GM21737 (cell line): Measurements from ENCODE around the gene PPP1R13B.
A peak's percentile ranks its signal among the peaks of the same experiment; 100 is the strongest.
"Not testable (repeated sequence)": the region's sequence is repeated elsewhere in the genome, so short reads cannot be mapped to it uniquely, and the experiment has no call there.

ENCODE experiments used
- ATAC-seq: cut with Tn5 transposase; IDR thresholded peaks from one replicate; pipeline ENCODE4 v1.9.1; 2021; ENCODE audit warnings: mild to moderate bottlenecking, moderate library complexity; ENCODE audit not compliant: unreplicated experiment

Gene PPP1R13B

DNA sequence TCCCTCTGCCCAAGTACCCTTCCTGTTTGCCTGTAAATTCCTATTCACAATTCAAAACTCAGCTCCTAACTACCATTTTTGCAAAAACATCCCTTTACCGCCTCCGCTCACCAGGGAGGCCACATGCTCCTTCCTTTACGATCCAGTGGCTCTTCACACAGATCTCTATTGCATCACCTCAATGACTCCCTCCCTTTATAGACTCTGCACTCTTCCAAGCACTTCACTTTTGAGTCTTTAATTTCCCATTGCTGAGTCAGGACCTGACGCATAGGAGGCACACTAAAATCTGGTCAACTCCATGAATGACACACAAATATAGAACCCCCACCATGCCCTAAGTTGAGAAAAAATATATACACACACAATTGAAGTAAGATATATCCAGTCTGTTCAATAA is 45.9 kb downstream of the PPP1R13B start:
- no peak for ATAC-seq

DNA sequence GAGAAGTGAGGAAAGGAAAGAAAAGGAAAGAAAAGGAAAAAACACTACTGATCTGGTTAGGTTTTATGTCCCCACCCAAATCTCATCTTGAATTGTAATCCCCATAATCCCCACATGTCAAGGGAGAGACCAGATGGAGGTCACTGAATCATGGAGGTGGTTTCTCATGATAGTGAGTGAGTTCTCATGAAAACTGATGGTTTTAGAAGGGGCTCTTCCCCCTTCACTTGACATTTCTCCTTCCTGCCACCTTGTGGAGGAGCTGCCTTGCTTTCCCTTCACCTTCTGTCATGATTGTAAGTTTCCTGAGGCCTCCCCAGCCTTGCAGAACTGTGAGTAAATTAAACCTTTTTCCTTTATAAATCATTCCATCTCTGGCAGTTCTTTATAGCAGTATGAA is 54.2 kb downstream of the PPP1R13B start:
- not testable (repeated sequence) for ATAC-seq

DNA sequence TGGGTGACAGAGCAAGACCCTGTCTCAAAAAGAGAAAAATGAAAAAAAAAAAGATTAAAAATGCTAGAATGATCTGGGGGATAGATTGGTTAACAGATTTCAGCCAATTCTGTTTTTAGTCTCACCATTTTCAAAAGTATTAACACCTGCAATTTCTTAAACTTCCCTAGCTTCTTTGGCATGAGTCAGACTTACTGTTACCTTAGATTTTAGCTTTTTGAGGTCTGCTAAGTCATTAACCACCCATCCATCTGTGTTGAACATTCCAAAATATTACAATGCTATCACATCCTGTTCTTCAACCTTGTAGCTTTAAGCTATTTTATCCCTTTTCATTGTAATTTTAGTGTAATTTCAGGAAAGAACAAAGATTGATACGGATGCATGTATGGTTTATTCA is 59.3 kb downstream of the PPP1R13B start:
- ATAC-seq, result no peak

DNA sequence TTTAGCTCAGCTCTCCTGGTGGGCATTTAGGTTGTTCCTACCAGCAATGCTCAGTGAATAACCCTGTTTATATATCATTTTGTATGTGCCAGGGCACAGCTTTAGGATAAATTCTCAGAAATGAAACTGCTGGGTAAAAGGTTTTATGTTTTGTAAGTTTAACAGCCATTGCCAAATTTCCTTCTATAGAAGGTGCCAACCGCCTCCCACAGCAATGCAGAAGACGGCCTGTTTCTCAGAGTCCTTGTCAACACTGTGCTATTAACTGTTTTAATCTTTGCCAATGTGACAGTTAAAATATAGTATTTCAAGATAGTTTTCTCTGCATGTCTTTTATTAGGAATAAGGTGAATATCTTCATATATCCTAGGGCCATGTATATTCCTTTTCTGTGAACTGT is 65.0 kb downstream of the PPP1R13B start:
- ATAC-seq, result no peak

DNA sequence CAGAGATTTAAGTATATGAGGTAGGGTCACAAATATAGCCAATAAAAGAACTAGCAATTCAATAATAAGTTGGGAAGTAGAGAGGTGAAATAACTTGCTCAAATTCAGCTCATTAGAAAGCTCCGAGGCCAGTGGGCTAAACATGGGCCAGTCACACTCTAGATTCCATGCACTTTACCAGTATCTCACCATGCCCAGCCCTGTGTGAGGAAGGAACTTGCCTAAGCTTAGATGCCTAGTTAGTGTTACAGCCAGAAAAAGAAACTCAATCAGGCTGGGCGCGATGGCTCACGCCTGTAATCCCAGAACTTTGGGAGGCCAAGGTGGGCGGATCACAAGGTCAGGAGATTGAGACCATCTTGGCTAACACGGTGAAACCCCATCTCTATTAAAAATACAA is 71.1 kb downstream of the PPP1R13B start:
- ATAC-seq, result not testable (repeated sequence)

DNA sequence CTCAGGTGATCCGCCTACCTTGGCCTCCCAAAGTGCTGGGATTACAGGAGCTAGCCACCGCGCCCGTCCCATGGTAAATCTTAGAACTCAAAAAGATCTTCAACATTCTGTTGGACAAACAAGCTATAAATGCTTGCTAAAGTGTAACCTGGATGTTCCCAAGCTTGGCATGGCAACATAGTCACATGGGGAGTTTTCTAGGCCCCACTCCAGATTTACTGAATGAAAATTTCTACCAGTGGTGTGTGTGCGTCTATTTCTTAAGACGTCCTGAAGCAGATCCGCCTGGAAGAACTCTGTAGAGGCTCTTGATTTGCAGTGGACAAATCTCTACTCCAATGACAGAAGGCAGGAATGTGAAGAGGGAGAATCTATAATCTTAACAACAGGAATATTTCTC is 71.9 kb downstream of the PPP1R13B start:
- no peak for ATAC-seq

DNA sequence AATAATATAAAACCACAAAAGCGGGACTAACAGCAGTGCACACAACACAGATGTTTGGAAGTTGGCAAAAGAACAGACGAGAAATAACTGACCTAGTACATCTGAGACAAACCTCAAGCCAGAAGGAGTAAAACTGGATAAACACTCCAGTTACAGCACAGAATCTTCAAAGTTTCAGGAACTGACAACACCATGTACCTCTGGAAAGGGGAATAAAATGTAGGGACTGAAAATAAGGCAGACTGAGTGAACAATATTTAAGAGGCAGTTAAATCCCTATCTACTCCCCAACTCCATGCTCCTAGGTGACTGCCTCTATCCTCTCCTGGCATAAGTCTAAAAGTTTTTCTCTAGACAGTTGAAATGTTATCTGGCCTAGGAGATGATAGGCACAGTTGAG is 73.9 kb downstream of the PPP1R13B start:
- ATAC-seq, result no peak

DNA sequence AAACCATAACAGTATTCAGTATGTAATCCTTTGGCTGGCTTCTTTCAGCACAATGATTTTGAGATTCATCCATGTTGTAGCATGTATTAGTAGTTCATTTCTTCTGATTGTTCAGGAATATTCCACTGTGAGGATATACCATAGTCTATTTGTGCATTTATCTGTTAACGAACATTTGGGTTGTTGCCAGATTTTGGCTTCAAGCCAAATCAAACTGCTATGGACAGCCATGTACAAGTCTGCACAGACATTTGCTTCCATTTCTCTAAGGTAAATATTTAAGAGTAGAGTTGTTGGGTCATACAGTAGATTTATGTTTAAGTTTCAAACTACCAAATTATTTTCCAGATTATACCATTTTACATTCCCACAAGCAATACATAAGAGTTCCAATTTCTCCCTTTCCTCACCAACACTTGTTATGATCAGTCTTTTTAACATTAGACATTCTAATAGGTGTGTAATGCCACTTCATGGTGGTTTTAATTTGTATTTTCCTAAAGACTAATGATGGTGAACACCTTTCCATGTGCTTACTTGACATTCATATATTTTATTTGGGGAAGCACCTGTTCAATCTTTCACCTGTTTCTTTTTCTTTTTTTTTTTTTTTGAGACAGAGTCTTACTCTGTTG is 75.2 kb downstream of the PPP1R13B start:
- no peak for ATAC-seq

DNA sequence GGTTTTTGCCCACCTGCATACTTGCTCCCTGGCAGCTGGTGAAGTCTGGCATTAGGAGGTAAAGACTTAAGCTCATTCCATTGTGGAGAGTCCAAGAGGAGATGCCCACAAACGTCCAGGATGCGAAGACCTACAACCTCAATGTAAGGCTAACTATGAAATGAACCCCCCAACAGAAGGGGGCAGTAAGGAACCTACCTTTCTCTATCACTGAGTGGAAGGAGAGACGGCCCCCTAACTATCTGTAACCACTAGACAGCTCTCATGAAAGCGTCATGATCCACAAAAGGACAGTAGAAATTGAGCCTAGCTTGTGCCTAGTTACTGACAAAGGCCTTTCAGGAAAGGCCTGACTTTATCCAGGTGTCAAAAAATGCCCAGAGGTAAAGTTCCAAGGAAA is 76.5 kb downstream of the PPP1R13B start:
- ATAC-seq, result no peak

DNA sequence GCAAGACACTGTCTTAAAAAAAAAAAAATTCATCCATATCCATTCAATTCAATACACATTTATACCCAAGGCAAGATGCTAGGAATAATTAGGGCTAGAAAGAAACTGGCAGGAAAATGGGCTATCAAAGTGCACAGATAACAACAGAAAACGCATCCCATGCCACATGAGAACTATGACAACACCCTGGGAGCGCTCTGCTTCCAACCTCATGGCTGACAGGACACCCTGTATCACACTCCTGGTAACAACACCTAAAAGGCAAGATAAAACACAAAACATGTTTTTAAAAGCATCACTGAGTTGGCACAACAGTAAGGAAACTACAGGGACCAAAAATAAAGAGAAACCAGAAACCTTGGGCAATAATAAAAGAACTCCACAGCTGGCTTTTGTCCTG is 76.9 kb downstream of the PPP1R13B start:
- no peak for ATAC-seq

DNA sequence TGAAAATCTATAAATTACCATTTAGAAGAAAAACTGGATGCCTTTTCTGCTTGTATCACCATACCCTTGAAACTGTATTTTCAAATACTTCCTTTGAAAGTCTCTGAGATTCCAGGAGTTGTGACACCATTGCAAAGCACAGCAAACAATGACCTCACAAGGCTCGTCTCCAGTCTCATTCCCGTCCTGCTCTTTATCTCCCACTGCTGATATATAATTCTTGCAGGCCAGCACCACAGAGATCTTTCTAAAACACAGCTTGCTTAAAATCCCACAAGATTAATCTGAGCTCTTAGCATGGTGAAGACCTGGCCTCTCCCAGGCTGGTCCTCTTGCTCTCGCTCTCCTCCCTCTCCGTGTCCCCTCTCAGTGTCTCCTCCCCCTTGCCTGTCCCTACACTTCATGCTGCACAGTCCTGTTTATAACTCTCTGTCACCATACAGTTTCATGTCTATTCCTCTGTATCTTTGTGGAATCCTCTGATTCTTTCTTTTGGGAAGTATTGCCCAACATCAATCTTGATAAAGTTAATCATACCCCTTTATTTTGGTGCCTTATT is 80.0 kb downstream of the PPP1R13B start:
- ATAC-seq, result no peak

DNA sequence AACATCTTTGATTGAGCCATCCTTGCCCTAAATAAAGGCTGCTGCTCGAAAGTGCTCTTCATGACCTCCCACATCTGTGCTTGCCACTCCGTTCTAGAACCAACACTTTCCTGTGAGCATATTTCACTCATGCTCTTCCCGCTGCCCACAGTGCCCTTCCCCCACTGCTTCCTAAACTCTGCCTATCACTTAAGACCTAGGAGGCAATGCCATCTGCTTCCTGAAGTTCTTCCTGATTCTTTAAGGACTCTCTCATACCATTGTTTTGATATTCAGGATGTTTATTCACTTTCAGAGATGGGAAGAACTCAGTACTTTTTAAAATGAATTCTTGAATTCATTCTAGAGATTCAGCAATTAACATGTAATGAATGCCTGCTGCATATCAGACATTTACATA is 81.8 kb downstream of the PPP1R13B start:
- no peak for ATAC-seq

DNA sequence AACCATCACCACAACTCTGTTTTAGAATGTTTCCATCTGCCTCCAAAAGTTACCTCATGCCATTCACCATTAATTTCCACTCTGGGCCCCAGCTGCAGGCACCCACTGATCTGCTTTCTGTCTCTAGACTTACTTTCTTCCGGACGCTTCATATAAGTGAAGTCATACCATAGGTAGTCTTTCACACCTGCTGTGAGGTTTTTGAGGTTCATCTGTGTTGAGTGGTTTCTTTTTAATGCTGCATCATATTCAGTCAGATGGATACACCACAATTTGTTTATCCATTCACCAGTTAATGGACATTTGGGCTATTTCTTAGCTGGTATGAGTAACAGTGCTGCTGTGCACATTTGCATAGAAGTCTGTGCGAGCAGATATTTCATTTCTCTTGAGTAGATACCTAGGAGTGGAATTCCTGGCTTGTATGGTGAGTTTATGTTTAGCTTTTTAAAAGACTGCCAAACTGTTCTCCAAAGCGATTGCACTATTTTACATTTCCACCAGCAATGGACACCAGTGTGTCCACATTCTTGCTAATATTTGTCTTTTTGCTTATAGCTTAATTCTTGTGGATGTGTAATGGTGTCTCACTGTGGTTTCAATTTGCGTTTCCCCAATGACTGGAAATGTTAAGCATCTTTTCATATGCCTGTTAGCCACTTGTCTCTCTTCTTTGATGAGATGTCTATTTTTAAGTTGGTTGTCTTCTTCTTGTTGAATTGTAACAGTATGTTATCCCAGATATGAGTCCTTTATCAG is 83.5 kb downstream of the PPP1R13B start:
- ATAC-seq, result peak; percentile 64

DNA sequence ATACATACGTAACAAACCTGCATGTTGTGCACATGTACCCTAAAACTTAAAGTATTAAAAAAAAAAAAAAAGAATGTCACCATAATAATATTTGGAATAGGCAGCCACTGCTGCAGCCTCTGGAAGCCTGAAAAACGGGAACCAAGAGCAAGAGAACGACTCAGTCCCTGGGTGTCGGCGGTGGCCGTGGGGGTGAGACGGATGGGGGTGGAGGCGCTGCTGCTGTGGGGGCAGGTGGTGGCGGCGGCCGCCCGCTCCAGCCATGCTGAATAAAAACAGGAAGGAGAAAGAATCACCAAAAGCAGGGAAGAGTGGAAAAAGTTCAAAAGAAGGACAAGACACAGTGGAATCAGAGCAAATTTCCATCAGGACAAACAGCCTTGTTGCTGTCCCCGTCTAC is 84.8 kb downstream of the PPP1R13B start:
- no peak for ATAC-seq

DNA sequence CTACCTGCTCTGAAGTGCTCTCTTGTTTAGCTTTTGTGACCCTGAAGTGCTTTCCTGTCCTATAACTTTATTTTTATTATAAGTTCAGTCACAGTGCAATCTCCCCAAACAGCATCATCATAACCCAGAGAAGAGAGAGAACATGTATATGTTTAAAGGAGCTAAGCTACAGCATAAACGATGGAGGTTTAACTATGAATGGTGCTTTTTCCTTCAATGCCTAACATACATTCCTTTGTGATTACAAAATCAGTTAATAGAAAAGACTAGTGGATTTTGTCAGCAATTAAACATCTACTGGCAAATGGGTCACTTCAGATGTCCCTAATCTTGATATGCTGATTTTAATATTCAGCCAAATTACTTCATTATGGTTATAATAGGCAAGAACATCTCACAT is 85.3 kb downstream of the PPP1R13B start:
- ATAC-seq, result no peak

DNA sequence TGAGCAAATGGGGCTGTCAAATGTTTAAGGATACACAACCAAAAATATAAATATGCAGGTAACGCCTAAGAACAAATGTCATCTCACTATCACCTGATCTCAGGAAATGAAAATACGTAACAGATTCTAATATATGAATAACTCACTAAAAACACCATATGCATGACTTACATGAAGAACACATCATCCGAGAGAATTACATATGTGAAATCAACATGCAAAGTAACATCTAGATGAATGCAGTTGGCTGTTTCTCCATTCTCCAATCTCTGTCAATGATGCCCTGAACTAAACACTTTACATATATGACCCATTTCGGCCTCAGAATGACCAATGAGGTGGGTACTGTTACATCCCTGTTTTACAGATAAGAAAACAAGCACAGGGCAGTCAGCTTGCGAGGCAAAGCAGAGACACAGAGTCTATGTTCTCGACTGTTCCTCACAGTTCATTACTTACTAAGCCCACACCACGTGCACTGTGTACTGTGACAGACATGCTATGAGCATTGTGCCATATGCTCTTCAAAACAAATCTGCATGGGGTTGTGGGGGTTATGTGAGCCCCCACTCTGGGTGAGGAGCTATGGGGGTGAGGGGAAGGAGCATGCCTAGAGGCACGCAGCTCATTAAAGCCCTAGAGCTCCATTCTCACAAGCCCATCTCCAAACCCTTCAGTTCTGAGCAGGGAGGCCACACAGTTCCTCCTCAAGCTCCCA is 89.2 kb downstream of the PPP1R13B start:
- ATAC-seq, result no peak

DNA sequence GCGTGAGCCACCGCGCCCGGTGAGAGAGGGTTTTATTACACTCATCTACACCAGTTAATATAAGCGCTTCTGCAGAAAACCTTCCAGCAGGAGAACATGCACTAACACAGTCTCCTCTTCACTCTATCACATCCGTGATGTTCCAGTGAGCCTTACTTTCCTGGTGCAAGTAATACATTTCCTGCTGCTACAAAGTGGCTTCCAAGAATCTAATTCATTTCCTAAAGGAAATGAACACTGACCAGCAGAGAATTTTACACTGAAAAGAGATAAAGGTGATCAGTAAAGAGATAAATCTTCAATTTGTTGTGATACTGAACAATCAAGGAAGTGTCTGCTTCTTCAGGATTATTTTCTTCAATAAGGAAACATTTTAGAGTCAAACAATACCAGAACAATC is 92.3 kb downstream of the PPP1R13B start:
- no peak for ATAC-seq

DNA sequence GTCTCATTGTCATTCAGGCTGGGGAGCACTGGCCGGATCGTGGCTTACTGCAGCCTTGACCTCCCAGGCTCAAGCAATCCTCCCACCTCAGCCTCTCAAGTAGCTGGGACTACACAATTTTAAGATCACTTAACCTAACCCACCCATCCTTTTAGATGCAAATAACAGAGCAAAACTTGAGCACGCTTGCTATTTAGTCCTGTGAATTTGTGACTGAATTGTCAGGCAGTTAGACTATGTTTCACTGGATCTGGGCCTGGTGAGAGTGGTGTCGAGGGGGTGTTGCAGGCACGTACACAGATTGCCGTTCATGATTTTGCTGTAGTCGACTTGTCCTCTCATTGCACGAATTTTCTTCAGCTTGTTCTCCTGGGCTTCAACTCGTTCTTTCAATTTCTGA is 93.6 kb downstream of the PPP1R13B start:
- ATAC-seq, result no peak

DNA sequence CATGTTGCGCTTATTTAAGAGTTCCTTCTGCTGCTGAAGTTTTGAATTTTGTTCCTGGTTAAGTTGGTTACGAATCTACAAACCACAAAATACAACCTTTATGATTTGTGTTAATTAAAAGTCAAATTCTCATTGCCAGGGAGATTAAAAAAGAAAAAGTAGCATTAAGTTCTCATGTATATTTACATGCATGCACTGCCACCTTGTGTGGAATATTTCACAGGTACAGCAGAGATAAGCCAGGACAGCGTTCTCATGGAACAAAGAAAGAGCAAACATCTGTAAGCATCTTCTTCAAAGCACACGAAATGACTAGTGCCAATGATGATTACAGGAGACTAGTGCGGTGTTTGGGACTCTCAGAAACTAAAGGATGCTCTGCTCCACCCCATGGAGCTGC is 97.5 kb downstream of the PPP1R13B start:
- no peak for ATAC-seq

DNA sequence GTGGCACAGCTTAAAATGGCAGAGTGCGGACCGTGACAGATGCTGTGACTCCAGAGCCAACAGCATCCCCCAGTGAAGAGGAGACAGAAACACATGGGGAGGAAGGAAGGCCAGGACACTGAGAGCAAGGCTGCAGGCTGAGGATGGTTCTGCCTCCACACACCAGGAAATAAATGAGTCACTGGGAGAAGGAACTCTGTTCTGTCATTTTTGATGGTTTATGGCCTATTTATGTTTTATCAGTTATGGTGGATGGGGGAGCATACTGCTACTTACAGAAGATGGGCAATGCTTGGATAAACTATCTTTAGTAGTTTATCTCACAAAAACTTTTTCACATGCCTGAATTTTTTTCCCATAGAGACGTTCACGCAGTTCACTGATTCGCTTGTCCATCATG is 97.9 kb downstream of the PPP1R13B start:
- no peak for ATAC-seq

DNA sequence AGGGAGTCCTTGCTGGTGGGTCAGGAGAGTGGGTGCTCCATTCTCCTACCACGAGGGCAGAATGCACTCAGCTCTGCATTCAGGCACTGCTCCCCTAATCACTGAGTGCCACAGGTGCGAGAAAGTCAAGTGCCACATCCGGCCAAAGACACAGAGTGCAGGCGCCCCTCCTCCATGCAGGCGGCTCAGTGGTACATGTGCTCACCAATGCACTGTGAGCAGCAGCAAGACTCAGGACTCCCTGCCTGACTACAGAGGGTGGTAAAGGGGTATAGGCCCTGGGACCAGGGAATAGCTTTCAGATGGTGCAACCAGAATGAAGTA is 98.9 kb downstream of the PPP1R13B start:
- no peak for ATAC-seq

DNA sequence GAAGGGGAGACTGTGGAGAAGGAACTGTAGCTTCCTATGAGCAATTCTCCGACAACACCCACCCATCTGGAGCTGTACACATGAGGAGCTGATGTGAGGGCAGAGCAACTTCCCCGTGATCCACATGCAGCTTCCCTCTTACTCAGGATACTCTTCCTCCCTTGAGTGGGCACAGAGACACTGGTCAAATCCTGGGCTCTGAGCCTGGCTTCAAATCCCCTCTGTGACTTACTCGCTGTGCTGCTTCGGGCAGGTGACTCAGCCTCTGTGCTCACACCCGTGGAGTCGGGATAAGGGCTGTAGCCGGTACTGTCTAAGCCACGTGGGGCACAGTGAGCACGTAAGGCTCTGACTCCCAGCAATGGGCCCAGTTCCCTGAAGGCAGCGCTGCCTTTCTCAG is 100.7 kb downstream of the PPP1R13B start:
- no peak for ATAC-seq
